Measurements from ENCODE around the gene PRC1.

The PRC1 gene

GRCh38 chr15:90932660-90932991 is 61.7 kb downstream of the PRC1 start:
- Histone ChIP-seq H3F3A (ENCODE audit: insufficient read depth, low read length) (no peaks in the 10 kb centered on the region), H2AFZ (ENCODE audit: low read length) (no peak overlapping the region), H3K9me2 (ENCODE audit: low read depth, low read length) (no peaks in the 10 kb centered on the region), H3K27ac (ENCODE audit: low read depth, low read length, poor library complexity, severe bottlenecking) (peak overlapping the region; percentile 34), H3K9ac (ENCODE audit: low read length) (peak overlapping the region; percentile 89), H3K36me3 (ENCODE audit: insufficient read depth, low read length) (peaks cover 4% of the 10 kb centered on the region; the same call in 1 of the 2 replicates), H4K20me1 (ENCODE audit: insufficient read depth, low read length) (no peaks in the 10 kb centered on the region), H3K79me2 (ENCODE audit: insufficient read depth, low read length) (no peaks in the 10 kb centered on the region), H3K27me3 (ENCODE audit: insufficient read depth, low read length) (no peaks in the 10 kb centered on the region), H3K9me3 (ENCODE audit: low read length) (no peaks in the 10 kb centered on the region), H3K4me3 (ENCODE audit: low read depth, low read length, poor library complexity, severe bottlenecking) (peak overlapping the region; percentile 92), H3K4me1 (ENCODE audit: insufficient read depth, low read length, severe bottlenecking) (peaks cover 57% of the 10 kb centered on the region), H3K4me2 (ENCODE audit: low read length) (peak overlapping the region; percentile 95)
- TF ChIP-seq CTCF (IDR thresholded peaks at IDR 0.05; ENCODE audit: low read length) = no peak; the same call in 1 of the 2 replicates
- no peak for TF ChIP-seq EZH2 (IDR thresholded peaks at IDR 0.05; ENCODE audit: borderline replicate concordance, low read length)

GRCh38 chr15:90931828-90932659 is 62.3 kb downstream of the PRC1 start, which contains the start of gene HDDC3:
HDDC3 (minus strand) TSS chr15:90932549; CDS start chr15:90932540, 9 bp downstream.
- no peak for TF ChIP-seq EZH2 (IDR thresholded peaks at IDR 0.05; ENCODE audit: borderline replicate concordance, low read length)
- TF ChIP-seq CTCF (IDR thresholded peaks at IDR 0.05; ENCODE audit: low read length) = peak; percentile 92
- no peaks in the 10 kb centered on the region for H3K9me2 ChIP-seq (ENCODE audit: low read depth, low read length)
- H3K9ac ChIP-seq (ENCODE audit: low read length) = peak within 1 kb of the TSS; percentile 89

GRCh38 chr15:90931575-90931827 is 62.8 kb downstream of the PRC1 start:
- Histone ChIP-seq H3F3A (ENCODE audit: insufficient read depth, low read length) (no peaks in the 10 kb centered on the region), H3K9ac (ENCODE audit: low read length) (peak overlapping the region; percentile 89), H3K4me1 (ENCODE audit: insufficient read depth, low read length, severe bottlenecking) (peaks cover 50% of the 10 kb centered on the region), H3K27ac (ENCODE audit: low read depth, low read length, poor library complexity, severe bottlenecking) (peak overlapping the region; percentile 90), H2AFZ (ENCODE audit: low read length) (no peak overlapping the region), H3K4me2 (ENCODE audit: low read length) (peak overlapping the region; percentile 95), H3K79me2 (ENCODE audit: insufficient read depth, low read length) (no peaks in the 10 kb centered on the region), H3K9me3 (ENCODE audit: low read length) (no peaks in the 10 kb centered on the region), H3K9me2 (ENCODE audit: low read depth, low read length) (no peaks in the 10 kb centered on the region), H3K4me3 (ENCODE audit: low read depth, low read length, poor library complexity, severe bottlenecking) (peak overlapping the region; percentile 92), H4K20me1 (ENCODE audit: insufficient read depth, low read length) (no peaks in the 10 kb centered on the region), H3K27me3 (ENCODE audit: insufficient read depth, low read length) (no peaks in the 10 kb centered on the region), H3K36me3 (ENCODE audit: insufficient read depth, low read length) (no peaks in the 10 kb centered on the region)
- no peak for TF ChIP-seq EZH2 (IDR thresholded peaks at IDR 0.05; ENCODE audit: borderline replicate concordance, low read length)
- no peak for TF ChIP-seq CTCF (IDR thresholded peaks at IDR 0.05; ENCODE audit: low read length)

More at GRCh38 chr15:90931828-90932659, 62.3 kb downstream of the PRC1 start, which contains the start of gene HDDC3:
- H3F3A ChIP-seq (ENCODE audit: insufficient read depth, low read length) = no peaks in the 10 kb centered on the region
- H4K20me1 ChIP-seq (ENCODE audit: insufficient read depth, low read length) = no peaks in the 10 kb centered on the region
- H3K79me2 ChIP-seq (ENCODE audit: insufficient read depth, low read length) = no peaks in the 10 kb centered on the region
- H3K36me3 ChIP-seq (ENCODE audit: insufficient read depth, low read length) = peaks cover 4% of the 10 kb centered on the region; the same call in 1 of the 2 replicates
- H3K27me3 ChIP-seq (ENCODE audit: insufficient read depth, low read length) = no peaks in the 10 kb centered on the region
- H3K9me3 ChIP-seq (ENCODE audit: low read length) = no peaks in the 10 kb centered on the region
- H3K4me1 ChIP-seq (ENCODE audit: insufficient read depth, low read length, severe bottlenecking) = peaks cover 56% of the 10 kb centered on the region
- peak within 1 kb of the TSS; percentile 90 for H3K27ac ChIP-seq (ENCODE audit: low read depth, low read length, poor library complexity, severe bottlenecking)
- H2AFZ ChIP-seq (ENCODE audit: low read length) = peak within 1 kb of the TSS; percentile 21; the same call in 1 of the 2 replicates
- peak within 1 kb of the TSS; percentile 95 for H3K4me2 ChIP-seq (ENCODE audit: low read length)
- H3K4me3 ChIP-seq (ENCODE audit: low read depth, low read length, poor library complexity, severe bottlenecking) = peak within 1 kb of the TSS; percentile 92
